HFF-Myc (cell line): ENCODE measurements around the gene GJC2.
"Not testable (repeated sequence)": the region's sequence is repeated elsewhere in the genome, so short reads cannot be mapped to it uniquely, and the experiment has no call there.

Experiments
- DNase-seq: peaks from one replicate; pipeline ENCODE4 v3.0.0-alpha.2; 2011; ENCODE audit warnings: low read depth; ENCODE audit errors: extremely low read depth
- H3K4me3 ChIP-seq: replicated peaks from 2 replicates; pipeline ENCODE4 v1.5.1; 2011; ENCODE audit warnings: low read depth, mild to moderate bottlenecking, control low read depth, low read length
- TF ChIP-seq, protein P1 (sequence below): IDR thresholded peaks from 2 replicates; pipeline ENCODE4 v1.5.1; 2012; ENCODE audit warnings: mild to moderate bottlenecking, low read depth, low read length, control low read depth; ENCODE audit errors: missing control alignments

The GJC2 gene

DNA sequence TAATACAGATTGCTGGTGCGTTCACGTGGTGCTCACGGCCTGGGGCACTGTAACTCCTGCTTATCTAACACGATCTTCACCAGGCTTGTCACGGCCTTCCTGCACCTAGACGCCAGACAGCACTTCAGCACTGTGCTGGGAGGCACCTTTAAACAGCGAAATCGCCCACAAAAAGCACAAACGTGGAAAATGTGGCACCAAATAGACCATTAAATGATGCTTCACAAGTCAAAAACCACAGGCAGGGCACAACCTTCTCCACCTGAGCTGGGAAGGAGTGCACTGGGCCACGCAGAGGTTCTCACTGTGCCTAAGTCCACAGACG is 35.9 kb downstream of the GJC2 start:
- no peak overlapping the region for H3K4me3 ChIP-seq
- TF ChIP-seq, protein P1, sequence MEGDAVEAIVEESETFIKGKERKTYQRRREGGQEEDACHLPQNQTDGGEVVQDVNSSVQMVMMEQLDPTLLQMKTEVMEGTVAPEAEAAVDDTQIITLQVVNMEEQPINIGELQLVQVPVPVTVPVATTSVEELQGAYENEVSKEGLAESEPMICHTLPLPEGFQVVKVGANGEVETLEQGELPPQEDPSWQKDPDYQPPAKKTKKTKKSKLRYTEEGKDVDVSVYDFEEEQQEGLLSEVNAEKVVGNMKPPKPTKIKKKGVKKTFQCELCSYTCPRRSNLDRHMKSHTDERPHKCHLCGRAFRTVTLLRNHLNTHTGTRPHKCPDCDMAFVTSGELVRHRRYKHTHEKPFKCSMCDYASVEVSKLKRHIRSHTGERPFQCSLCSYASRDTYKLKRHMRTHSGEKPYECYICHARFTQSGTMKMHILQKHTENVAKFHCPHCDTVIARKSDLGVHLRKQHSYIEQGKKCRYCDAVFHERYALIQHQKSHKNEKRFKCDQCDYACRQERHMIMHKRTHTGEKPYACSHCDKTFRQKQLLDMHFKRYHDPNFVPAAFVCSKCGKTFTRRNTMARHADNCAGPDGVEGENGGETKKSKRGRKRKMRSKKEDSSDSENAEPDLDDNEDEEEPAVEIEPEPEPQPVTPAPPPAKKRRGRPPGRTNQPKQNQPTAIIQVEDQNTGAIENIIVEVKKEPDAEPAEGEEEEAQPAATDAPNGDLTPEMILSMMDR = no peak
- no peak for DNase-seq

DNA sequence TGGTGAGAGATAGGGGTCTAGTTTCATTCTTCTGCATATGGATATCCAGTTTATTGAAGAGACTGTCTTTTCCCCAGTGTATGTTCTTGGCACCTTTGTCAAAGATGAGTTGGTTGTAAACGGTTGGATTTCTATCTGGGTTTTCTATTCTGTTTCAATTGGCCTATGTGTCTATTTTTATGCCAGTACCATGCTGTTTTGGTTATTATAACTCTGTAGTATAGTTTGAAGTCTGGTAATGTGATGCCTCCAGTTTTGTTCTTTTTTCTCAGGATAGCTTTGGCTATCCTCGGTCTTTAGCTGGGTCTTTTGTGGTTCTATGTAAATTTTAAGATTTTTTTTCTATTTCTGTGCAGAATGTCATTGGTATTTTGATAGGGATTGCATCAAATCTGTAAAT is 38.5 kb downstream of the GJC2 start:
- DNase-seq, H3K4me3 ChIP-seq: not testable (repeated sequence)

DNA sequence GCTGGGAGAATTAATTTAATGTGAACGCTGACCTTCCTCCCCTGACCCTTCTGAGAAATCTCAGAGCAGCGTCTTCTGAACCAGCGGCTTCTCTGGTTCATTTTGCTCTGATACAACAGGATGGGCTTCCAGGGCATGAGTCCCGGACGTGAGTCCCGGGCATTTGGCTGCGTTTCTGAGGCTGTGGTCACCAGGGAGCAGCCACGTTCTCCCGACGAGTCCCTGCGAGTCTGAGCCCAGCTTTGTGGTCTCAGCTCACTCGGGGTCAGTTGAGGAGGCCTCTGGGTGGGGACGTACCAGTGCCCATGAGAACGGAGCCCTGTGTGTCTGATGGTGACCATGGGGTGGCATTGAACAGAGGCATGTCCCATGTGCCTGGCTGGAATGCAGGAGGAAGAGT is 40.5 kb downstream of the GJC2 start:
- no peak overlapping the region for H3K4me3 ChIP-seq
- no peak for DNase-seq
- TF ChIP-seq, protein P1 = no peak

DNA sequence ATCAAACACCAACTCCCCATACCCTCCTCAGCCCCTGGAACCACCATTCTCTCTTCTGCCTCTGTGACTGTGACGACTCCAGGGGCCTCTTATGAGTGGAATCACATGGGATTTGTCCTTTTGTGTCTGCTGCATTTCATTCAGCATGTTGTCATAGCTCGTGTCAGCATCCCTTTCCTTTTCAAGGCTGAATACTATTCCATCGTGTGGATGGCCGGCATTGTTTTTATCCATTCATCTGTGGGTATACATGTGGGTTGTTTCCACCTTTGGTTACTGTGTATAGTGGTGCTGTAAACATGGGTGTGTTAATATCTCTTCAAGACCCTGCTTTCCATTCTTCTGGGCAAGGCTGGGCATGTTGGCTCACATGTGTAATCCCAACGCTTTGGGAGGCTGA is 41.0 kb downstream of the GJC2 start:
- no peak for DNase-seq
- TF ChIP-seq, protein P1 = no peak
- no peak overlapping the region for H3K4me3 ChIP-seq

DNA sequence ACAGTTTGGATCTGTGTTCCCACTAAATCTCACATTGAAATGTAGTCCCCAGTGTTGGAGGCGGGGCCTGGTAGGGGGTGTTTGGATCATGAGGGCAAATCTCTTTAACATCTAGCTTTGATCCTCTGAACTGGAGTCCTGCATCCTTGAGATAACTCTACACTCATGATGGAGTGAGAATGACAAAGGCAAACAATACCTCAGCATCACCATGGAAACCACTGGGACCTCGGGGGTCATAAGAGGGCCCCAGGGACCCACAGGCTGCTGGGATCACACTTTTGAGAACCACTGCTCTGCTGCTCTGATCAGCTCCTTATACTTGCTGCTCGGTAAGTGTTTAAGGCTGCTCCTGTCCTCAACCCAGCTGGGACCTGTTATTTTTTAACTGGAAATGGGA is 44.7 kb downstream of the GJC2 start:
- no peak for DNase-seq
- TF ChIP-seq, protein P1 = no peak
- no peak overlapping the region for H3K4me3 ChIP-seq

DNA sequence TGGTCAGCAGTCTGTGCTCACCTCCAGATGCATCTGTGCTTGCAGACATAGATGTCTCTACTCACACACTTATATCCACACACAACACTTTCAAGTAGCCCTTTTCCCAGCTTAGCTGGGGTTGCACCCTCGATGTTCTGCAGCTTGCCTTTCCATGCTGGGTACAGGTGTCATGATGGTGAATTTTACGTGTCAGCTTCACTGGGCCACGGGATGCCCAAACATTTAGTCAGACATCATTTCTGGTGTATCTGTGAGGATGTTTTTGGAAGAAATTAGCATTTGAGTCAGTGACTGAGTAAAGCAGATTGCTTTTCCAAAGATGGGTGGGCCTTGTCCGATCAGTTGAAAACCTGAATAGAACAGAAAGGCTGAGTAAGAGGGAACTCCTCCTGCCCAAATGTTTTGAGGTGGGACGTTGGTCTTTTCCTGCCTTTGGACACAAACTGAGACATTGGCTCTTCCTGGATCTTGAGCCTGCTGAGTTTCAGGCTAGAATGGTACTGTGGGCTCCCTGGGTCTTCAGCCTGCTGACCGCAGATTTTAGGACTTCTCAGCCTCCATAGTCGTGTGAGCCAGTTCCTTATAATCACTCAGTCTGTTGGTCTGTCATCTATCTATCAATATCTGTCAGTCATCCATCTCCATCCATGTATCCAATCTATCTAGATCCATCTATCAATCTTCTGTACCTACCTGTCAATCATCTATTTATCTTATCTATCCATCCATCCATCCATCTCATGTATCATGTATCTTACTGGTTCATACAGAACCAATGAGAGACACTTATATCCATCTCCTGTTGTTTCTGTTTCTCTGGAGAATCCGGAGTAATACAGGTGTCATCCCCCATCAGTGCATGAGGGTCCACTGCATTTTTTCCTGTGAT is 45.4 kb downstream of the GJC2 start:
- H3K4me3 ChIP-seq = no peak overlapping the region
- no peak for DNase-seq
- TF ChIP-seq, protein P1 = no peak

DNA sequence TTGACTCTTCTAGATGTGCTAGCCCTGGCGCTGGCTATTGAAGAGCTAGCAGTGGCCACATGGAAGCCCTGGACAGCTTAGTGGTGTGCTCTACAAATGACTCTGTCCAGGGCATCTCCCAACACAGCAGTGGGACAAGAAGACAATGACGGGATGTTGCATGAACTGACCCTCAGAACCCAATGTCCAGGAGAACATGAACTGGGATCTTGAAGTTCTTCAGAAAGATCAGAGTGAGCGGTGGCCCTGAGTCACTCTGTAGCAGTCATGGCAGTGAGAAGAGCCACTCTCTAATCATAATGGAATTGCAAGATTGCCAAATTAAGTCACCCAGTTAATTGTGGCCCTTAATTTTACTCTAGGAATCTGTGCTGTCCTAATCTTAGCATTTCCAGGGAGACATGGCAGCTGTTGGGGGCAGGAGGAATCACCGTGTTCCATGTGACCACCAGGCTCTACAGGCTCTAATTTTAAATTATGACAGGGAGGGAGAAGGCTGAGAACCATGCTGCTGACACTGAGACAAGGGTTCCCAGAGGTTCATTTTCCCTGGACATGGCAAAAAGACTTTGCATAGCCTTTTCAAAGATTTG is 47.9 kb downstream of the GJC2 start:
- TF ChIP-seq, protein P1 = no peak
- no peak for DNase-seq
- H3K4me3 ChIP-seq = no peak overlapping the region
